BLaER1 (cell line): Measurements from ENCODE around the gene C1QBP.
A peak's percentile ranks its signal among the peaks of the same experiment; 100 is the strongest.

Experiments used
- H3K27ac ChIP-seq: shearing (Covaris generic); formaldehyde crosslinking; 2 replicates; pipeline ENCODE4 v1.8.1; 2022
- H3K27me3 ChIP-seq: shearing (Covaris generic); formaldehyde crosslinking; 2 replicates; pipeline ENCODE4 v1.8.1; 2022
- H3K36me3 ChIP-seq: shearing (Covaris generic); formaldehyde crosslinking; 2 replicates; pipeline ENCODE4 v1.8.1; 2022
- H3K4me1 ChIP-seq: shearing (Covaris generic); formaldehyde crosslinking; 2 replicates; pipeline ENCODE4 v1.8.1; 2022
- H3K4me2 ChIP-seq: shearing (Covaris generic); formaldehyde crosslinking; 2 replicates; pipeline ENCODE4 v1.8.1; 2022
- H3K4me3 ChIP-seq: shearing (Covaris generic); formaldehyde crosslinking; 2 replicates; pipeline ENCODE4 v1.8.1; 2022
- H3K9ac ChIP-seq: shearing (Covaris generic); formaldehyde crosslinking; 2 replicates; pipeline ENCODE4 v1.8.1; 2022
- H3K9me3 ChIP-seq: shearing (Covaris generic); formaldehyde crosslinking; 2 replicates; pipeline ENCODE4 v1.8.1; 2022
- H4K20me1 ChIP-seq: shearing (Covaris generic); formaldehyde crosslinking; 2 replicates; pipeline ENCODE4 v1.8.1; 2022
- Cebpa-rat ChIP-seq: shearing (Covaris generic); IDR thresholded peaks from 2 replicates; pipeline ENCODE4 v1.8.1; 2022

C1QBP gene, protein sequence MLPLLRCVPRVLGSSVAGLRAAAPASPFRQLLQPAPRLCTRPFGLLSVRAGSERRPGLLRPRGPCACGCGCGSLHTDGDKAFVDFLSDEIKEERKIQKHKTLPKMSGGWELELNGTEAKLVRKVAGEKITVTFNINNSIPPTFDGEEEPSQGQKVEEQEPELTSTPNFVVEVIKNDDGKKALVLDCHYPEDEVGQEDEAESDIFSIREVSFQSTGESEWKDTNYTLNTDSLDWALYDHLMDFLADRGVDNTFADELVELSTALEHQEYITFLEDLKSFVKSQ

DNA sequence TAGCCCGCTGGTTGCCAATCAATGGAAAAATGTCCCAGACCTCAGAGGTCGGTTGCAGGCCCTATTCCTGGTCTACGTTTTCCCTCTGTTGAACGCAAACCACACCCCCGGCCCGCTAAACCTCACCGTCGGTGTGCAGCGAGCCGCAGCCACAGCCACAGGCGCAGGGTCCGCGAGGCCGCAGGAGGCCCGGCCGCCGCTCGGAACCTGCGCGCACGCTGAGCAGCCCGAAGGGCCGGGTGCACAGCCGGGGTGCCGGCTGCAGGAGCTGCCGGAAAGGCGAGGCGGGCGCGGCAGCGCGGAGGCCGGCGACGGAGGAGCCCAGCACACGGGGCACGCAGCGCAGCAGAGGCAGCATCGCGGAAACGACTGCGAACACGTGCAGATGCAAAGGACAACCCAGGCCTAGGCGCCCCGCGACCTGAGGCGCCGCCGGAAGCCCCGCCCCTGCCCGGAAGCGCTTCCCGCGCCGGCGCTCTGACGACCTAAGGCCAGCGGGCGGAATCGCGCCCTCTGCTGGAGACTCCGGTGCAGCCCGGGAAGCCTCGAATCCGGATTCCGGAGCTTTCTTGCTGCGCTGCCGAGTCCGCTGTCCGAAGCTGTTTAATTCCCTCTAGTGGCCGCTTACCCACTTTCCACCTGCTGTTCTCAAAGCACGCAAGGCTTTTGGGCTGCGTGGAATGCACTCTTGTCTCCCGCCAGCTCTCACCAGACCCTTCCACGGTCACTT, at the start of gene C1QBP:
Gene C1QBP, minus strand, starts transcription at position 440 of the 730 bp plus-strand sequence. Its CDS starts 82 bp downstream, at position 358.
- no peak for TF ChIP-seq Cebpa-rat
- H3K4me1 ChIP-seq = peaks cover 40% of the 10 kb centered on the region
- peaks cover 76% of the 10 kb centered on the region for H3K36me3 ChIP-seq
- peak within 1 kb of the TSS; percentile 95 for H3K4me3 ChIP-seq
- H3K27ac ChIP-seq = peak within 1 kb of the TSS; percentile 90
- H3K9ac ChIP-seq = peak within 1 kb of the TSS; percentile 92
- peaks cover 68% of the 10 kb centered on the region for H4K20me1 ChIP-seq
- H3K27me3 ChIP-seq = no peaks in the 10 kb centered on the region
- peak within 1 kb of the TSS; percentile 74 for H3K4me2 ChIP-seq
- no peaks in the 10 kb centered on the region for H3K9me3 ChIP-seq

DNA sequence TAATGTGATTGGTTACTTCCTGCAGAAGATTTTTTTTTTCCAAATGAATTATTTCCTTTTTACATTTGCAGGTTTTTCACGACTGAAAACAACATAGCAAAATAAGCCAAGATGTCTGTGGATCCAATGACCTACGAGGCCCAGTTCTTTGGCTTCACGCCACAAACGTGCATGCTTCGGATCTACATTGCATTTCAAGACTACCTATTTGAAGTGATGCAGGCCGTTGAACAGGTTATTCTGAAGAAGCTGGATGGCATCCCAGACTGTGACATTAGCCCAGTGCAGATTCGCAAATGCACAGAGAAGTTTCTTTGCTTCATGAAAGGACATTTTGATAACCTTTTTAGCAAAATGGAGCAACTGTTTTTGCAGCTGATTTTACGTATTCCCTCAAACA, 49.8 kb upstream of the C1QBP start:
- no peak for TF ChIP-seq Cebpa-rat
- Histone ChIP-seq H3K9me3 (no peaks in the 10 kb centered on the region), H3K4me1 (peaks cover 30% of the 10 kb centered on the region), H4K20me1 (peaks cover 25% of the 10 kb centered on the region; the same call in 1 of the 2 replicates), H3K4me2 (no peak overlapping the region), H3K4me3 (no peak overlapping the region), H3K36me3 (peaks cover 50% of the 10 kb centered on the region), H3K27me3 (no peaks in the 10 kb centered on the region), H3K9ac (no peak overlapping the region), H3K27ac (no peak overlapping the region)

DNA sequence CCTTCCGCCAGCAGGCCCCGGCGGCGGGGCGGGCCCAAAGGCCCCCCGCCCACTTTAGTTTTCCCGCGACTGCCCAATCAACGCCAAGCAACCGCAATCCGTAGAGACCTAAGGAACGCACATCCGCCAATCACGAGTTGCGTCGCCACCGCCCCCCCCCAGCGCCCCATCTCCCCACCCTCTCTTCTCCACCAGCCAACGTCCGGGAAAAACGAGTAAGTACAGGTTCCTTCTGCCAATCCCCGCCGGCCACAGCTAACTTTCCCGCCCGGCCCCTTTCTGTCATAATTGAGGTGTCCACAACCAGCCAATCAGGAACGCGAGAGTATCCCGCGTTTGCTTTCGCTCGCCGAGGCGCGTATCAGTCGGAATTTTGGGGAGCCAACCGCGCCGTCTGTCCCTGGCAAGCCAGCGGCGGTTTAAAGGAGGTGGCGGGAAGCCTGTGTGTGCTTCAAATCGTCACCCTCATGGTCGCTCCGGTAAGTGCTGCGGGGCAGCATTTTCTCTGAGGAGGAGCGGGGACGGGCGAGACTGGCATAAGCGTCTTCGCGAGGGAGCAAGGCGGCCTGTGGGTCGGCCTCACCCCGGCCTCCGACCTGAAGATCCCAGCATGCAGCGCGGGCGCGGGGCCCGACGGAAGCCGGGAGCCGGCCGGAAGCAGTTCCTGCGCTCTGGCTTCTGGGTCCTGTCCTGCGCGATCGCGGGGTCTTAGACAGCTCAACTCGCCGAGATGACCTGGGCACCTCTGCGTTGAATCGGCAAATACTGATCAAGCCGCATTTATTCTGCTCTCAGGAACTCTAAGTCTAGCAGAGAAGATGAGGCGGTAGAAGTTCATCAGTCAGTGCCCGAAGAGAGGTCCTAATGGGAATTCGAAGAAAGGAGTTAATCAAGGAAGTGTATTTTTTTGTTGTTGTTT, 47.5 kb upstream of the C1QBP start, which contains the start of gene MIS12:
Gene MIS12, plus strand, starts transcription at position 361 of the 919 bp plus-strand sequence. CDS start 2,297 bp downstream, outside the sequence.
- Histone ChIP-seq H3K9ac (peak within 1 kb of the TSS; percentile 92), H3K27ac (peak within 1 kb of the TSS; percentile 94), H3K27me3 (no peaks in the 10 kb centered on the region), H3K4me3 (peak within 1 kb of the TSS; percentile 93), H3K4me2 (peak within 1 kb of the TSS; percentile 96), H4K20me1 (peaks cover 25% of the 10 kb centered on the region; the same call in 1 of the 2 replicates), H3K36me3 (peaks cover 65% of the 10 kb centered on the region), H3K9me3 (no peaks in the 10 kb centered on the region), H3K4me1 (peaks cover 36% of the 10 kb centered on the region)
- TF ChIP-seq Cebpa-rat = no peak

DNA sequence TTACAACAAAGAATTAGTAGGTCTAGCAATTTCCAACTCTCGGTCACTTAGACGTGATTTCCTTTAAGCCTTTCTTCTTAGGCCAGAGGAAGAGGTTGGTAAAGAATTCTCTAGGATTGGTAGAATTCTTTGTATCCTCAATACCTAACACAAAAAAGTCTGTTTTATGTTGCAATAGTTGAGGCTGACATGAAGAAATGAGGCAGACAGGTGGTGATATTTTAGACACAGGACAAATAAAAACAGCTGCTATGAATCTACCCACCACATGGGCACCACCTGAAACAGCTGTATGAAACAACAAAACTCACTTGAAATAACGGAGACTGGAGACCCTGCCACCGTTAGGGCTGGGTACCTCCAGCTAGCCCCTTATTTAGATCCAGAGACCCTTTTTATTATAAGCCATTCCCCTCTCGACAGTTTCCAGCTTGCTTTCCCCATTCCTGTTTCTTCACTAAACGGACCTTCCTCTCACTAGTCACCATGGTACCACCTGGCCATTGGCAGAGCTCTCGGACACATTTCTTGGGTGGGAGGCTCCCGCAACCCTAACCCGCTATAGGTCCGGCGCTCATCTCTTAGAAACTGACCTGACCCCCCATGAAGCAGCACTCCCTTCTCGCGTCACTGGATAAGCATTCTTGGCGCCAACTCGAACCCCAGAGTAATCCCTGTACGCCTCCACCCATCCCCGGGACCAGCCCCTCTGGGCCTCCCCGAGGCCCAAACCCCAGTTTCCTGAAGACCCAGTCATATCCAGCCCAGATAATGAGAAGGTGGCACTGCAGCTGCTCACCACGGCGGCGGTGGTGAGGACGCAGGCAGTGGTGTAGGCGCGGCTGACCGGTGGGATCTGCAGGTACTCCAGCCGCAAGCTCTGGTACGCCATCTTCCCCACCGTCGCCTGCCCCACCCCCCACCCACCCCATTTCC, 46.6 kb upstream of the C1QBP start, which contains the start of gene DERL2:
Gene DERL2, minus strand, starts transcription at position 909 of the 936 bp plus-strand sequence. Its CDS starts 17 bp downstream, at position 892.
- Histone ChIP-seq H3K27me3 (no peaks in the 10 kb centered on the region), H3K36me3 (peaks cover 65% of the 10 kb centered on the region), H3K4me3 (peak within 1 kb of the TSS; percentile 93), H3K4me1 (peaks cover 36% of the 10 kb centered on the region), H3K9me3 (no peaks in the 10 kb centered on the region), H3K9ac (peak within 1 kb of the TSS; percentile 92), H3K27ac (peak within 1 kb of the TSS; percentile 94), H3K4me2 (peak within 1 kb of the TSS; percentile 96), H4K20me1 (peaks cover 25% of the 10 kb centered on the region; the same call in 1 of the 2 replicates)
- no peak for TF ChIP-seq Cebpa-rat

DNA sequence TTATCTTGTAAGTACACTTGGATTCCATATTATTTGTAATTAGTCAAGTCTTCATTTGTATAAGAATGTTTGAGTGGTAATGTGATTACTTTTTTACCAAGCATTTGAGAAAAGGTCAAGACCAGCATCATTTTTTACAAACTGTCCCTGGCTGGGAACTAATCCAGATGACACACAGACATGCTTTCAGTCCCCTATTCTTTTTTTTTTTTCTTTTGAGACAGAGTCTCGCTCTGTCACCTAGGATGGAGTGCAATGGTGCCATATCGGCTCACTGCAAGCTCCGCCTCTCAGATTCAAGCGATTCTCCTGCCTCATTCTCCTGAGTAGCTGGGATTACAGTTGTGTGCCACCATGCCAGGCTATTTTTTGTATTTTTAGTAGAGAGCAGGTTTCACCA, 42.5 kb upstream of the C1QBP start:
- Histone ChIP-seq H3K9me3 (no peaks in the 10 kb centered on the region), H3K4me2 (no peak overlapping the region), H3K9ac (no peak overlapping the region), H3K27ac (no peak overlapping the region), H3K27me3 (no peaks in the 10 kb centered on the region), H3K4me1 (peaks cover 23% of the 10 kb centered on the region), H3K36me3 (peaks cover 80% of the 10 kb centered on the region), H3K4me3 (no peak overlapping the region), H4K20me1 (no peaks in the 10 kb centered on the region; the same call in 1 of the 2 replicates)
- TF ChIP-seq Cebpa-rat = no peak

DNA sequence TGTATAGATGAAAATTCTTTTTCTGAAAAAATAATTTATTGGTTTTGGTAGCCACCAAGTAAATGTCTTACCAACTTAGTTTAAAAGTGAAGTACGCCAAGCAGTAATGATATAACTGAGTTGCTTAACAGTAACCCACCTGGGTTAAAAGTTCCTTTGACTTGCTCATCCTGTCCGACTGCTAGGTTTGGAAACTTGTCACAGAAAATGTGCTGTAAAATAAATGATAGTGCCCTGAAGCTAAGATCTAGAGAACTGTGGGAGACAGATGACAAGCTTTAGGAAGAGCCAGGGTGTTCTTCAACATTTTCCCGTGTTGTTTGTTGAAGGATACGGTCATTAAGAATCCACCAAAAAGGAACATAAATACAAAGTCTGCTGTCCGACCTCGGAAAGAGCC, 42.0 kb upstream of the C1QBP start:
- no peak overlapping the region for H3K27ac ChIP-seq
- peaks cover 84% of the 10 kb centered on the region for H3K36me3 ChIP-seq
- no peak overlapping the region for H3K9ac ChIP-seq
- no peak for TF ChIP-seq Cebpa-rat
- no peaks in the 10 kb centered on the region for H3K27me3 ChIP-seq
- no peak overlapping the region for H3K4me3 ChIP-seq
- H3K9me3 ChIP-seq = no peaks in the 10 kb centered on the region
- H4K20me1 ChIP-seq = no peaks in the 10 kb centered on the region; the same call in 1 of the 2 replicates
- no peak overlapping the region for H3K4me2 ChIP-seq
- H3K4me1 ChIP-seq = peaks cover 23% of the 10 kb centered on the region

DNA sequence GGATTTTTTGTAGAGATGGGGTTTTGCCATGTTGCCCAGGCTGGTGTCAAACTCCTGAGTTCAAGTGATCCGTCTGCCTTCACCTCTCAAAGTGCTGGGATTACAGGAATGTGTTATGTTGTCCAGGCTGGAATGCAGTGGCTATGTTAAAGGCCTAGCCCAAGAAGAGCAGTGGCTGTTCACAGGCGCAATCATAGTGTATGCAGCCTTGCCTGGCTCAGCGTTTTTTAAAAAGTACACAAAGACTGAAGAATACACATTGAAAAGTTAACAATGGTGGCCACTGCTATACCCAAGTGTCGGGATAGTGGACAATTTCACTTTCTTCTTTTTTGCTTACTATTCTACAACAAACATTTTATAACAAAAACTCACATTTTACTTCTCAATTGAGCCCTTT, 40.0 kb upstream of the C1QBP start:
- H3K4me2 ChIP-seq = no peak overlapping the region
- H3K27ac ChIP-seq = no peak overlapping the region
- H3K4me3 ChIP-seq = no peak overlapping the region
- no peak for TF ChIP-seq Cebpa-rat
- no peaks in the 10 kb centered on the region for H3K9me3 ChIP-seq
- peaks cover 7% of the 10 kb centered on the region for H3K4me1 ChIP-seq
- H3K27me3 ChIP-seq = no peaks in the 10 kb centered on the region
- H3K36me3 ChIP-seq = peaks cover 94% of the 10 kb centered on the region
- no peaks in the 10 kb centered on the region; the same call in 1 of the 2 replicates for H4K20me1 ChIP-seq
- no peak overlapping the region for H3K9ac ChIP-seq

DNA sequence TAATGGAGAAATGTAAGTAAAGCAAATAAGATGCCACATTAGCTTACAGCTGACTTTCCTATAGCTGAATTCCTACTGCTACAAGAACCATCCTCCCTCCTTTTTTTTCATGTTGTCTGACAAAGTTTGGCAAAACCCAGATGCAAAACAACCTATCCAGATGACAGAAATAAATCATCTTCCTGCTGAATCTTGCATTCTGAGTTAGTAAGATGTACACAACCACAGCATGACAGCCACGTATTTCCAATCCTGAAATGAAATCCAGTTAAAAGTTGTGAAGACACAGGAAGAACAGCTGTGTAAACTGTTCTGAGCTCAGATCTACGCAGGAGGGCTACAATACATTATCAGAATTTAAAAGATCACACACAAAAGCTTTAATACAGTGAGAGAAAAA, 35.0 kb upstream of the C1QBP start:
- H4K20me1 ChIP-seq = no peaks in the 10 kb centered on the region
- no peak overlapping the region for H3K27ac ChIP-seq
- no peaks in the 10 kb centered on the region for H3K27me3 ChIP-seq
- no peak overlapping the region for H3K4me2 ChIP-seq
- no peaks in the 10 kb centered on the region for H3K9me3 ChIP-seq
- peaks cover 66% of the 10 kb centered on the region for H3K36me3 ChIP-seq
- no peak overlapping the region for H3K9ac ChIP-seq
- H3K4me3 ChIP-seq = no peak overlapping the region
- H3K4me1 ChIP-seq = no peaks in the 10 kb centered on the region
- no peak for TF ChIP-seq Cebpa-rat
